Retinal pigment epithelial cell (primary cell): ENCODE measurements around the gene KRT12.

ENCODE experiments used
- DNase-seq: peaks from one replicate; pipeline ENCODE4 v3.0.0-alpha.2; 2010; ENCODE audit warnings: low read depth
- H3K4me3 ChIP-seq: 2 replicates; pipeline ENCODE4 v1.5.1; 2011; ENCODE audit warnings: mild to moderate bottlenecking, low read length, control low read depth, moderate library complexity
- CTCF ChIP-seq: conservative IDR thresholded peaks from 2 replicates; pipeline ENCODE4 v1.5.1; 2011; ENCODE audit warnings: low read depth, low read length, control low read depth, inconsistent platforms

The KRT12 gene

GRCh38 chr17:40901981-40902474 is 35.0 kb upstream of the KRT12 start:
- no peak overlapping the region for H3K4me3 ChIP-seq
- no peak for TF ChIP-seq CTCF
- no peak for DNase-seq

- no peak overlapping the region for H3K4me3 ChIP-seq
- no peak for DNase-seq
- TF ChIP-seq CTCF: no peak
Measured at GRCh38 chr17:40900809-40901356, 33.9 kb upstream of the KRT12 start.

DNA sequence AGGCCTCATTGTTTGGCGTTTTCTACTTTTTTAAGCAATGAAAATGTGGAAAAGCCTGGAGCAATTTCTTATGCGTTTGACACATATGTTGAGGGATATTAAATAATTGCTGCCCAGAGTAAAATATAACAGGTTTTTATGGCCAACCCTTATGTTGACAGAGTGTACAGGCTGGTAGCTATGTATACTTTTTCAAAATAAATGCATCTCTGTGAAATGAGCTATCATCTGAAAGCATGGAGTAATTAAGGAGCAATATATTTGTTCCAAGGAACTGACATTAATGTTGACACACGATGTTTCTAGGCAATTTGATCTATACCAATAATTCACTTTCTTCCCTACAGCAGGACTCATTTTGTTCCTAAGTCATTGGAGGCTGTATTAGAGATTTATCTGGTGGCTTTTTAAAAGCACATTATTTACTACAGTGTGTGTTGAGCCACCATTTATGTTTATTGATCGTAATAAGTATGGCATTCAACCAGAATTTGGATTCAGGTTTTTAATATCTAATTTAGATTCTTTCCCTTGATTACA is 30.0 kb upstream of the KRT12 start:
- no peak overlapping the region for H3K4me3 ChIP-seq
- TF ChIP-seq CTCF: no peak
- DNase-seq: no peak

GRCh38 chr17:40895106-40895730 is 28.2 kb upstream of the KRT12 start:
- H3K4me3 ChIP-seq: no peak overlapping the region
- DNase-seq: no peak
- no peak for TF ChIP-seq CTCF

GRCh38 chr17:40888196-40888720 is 21.2 kb upstream of the KRT12 start:
- H3K4me3 ChIP-seq: no peak overlapping the region
- no peak for DNase-seq
- no peak for TF ChIP-seq CTCF

GRCh38 chr17:40886090-40886489 is 19.1 kb upstream of the KRT12 start:
- H3K4me3 ChIP-seq: no peak overlapping the region
- no peak for DNase-seq
- no peak for TF ChIP-seq CTCF
